Lower leg skin (tissue), 3 donors: ENCODE data around the gene MYO7A.

Experiments
- POLR2A ChIP-seq, 2 donors: fragments of 450-650 bp; IDR thresholded peaks; one replicate each; pipeline ENCODE4 v1.6.1; 2016 to 2017; ENCODE audit warnings: antibody characterized with exemption in 2 of 2, mild to moderate bottlenecking in 1 of 2, moderate library complexity in 1 of 2
- TF ChIP-seq, protein P1 (sequence below), 3 donors: fragments of 450-650 bp; IDR thresholded peaks; one replicate each; pipeline ENCODE4 v1.5.1; 2016; ENCODE audit warnings: antibody characterized with exemption in 3 of 3, mild to moderate bottlenecking in 3 of 3, moderate library complexity in 2 of 3

DNA sequence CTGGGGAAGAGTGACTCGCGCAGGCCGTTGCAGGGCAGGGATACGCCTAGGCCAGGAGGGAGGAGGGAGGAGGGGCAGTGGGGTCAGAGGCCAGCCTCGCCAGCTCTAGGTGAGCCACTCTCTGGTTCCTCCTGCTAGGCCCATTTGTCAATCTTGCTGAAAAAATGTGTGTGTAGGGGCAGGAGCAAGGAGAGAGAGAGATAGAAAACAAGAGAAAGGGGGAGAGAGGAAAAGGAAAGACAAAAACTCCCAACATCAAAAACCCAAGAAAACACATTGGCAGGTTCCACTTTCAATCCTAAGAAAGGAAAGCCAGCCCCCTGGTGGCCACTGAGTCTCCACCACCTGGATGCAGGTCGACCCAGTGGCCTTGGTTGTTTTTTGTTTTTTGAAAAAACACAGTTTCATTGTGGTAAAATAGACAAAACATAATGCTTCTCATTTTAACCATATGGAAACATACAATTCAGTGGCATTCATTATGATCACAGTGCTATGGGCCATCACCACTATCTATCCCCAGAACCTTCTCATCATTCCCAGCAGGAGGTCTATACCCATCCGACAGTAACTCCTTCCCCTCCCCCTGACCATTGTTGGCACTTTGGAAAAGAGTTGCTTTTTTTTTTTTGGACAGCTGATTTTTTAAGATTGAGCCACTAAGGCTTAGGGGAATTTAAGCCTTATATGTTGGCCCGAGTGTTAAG is 14.5 kb upstream of the MYO7A start:
- no peak for TF ChIP-seq POLR2A (IDR thresholded peaks at IDR 0.05)
- TF ChIP-seq, protein P1, sequence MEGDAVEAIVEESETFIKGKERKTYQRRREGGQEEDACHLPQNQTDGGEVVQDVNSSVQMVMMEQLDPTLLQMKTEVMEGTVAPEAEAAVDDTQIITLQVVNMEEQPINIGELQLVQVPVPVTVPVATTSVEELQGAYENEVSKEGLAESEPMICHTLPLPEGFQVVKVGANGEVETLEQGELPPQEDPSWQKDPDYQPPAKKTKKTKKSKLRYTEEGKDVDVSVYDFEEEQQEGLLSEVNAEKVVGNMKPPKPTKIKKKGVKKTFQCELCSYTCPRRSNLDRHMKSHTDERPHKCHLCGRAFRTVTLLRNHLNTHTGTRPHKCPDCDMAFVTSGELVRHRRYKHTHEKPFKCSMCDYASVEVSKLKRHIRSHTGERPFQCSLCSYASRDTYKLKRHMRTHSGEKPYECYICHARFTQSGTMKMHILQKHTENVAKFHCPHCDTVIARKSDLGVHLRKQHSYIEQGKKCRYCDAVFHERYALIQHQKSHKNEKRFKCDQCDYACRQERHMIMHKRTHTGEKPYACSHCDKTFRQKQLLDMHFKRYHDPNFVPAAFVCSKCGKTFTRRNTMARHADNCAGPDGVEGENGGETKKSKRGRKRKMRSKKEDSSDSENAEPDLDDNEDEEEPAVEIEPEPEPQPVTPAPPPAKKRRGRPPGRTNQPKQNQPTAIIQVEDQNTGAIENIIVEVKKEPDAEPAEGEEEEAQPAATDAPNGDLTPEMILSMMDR (IDR thresholded peaks at IDR 0.05) = no peak
